ENCODE results near the gene UROC1. TPM values are rescaled to one million over a fixed set of nuclear protein-coding genes. Genes with fewer than 3 reads are reported as not detected.
A peak's percentile ranks its signal among the peaks of the same experiment; 100 is the strongest.

Gene UROC1
- total RNA-seq, 1 donor from 2014 or later, result not detected

DNA sequence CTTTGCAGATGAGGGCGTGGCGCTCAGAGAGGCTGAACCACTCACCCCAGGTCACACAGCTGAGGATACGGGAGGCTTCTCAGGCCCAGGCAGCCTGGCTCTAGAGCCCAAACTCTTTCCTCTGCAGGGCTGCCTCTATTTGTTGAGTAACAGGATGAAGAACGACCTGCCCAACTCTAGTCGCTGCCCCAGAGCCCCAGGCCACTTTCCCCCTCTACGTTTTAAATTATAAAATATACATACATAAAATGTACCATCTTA lies 22.7 kb downstream of the UROC1 start:
- DNase-seq, result no peak
- H3K27me3 Mint-ChIP-seq, result no peaks in the 10 kb centered on the region
- peaks cover 9% of the 10 kb centered on the region for H3K4me1 Mint-ChIP-seq
- no peak overlapping the region for H3K4me3 Mint-ChIP-seq
- H3K9me3 Mint-ChIP-seq, result no peaks in the 10 kb centered on the region
- intact Hi-C loops (cut with micrococcal nuclease), result no loop called here
- no peak overlapping the region for H3K27ac Mint-ChIP-seq
- no peaks in the 10 kb centered on the region for H3K36me3 Mint-ChIP-seq (ENCODE audit: low read depth)

DNA sequence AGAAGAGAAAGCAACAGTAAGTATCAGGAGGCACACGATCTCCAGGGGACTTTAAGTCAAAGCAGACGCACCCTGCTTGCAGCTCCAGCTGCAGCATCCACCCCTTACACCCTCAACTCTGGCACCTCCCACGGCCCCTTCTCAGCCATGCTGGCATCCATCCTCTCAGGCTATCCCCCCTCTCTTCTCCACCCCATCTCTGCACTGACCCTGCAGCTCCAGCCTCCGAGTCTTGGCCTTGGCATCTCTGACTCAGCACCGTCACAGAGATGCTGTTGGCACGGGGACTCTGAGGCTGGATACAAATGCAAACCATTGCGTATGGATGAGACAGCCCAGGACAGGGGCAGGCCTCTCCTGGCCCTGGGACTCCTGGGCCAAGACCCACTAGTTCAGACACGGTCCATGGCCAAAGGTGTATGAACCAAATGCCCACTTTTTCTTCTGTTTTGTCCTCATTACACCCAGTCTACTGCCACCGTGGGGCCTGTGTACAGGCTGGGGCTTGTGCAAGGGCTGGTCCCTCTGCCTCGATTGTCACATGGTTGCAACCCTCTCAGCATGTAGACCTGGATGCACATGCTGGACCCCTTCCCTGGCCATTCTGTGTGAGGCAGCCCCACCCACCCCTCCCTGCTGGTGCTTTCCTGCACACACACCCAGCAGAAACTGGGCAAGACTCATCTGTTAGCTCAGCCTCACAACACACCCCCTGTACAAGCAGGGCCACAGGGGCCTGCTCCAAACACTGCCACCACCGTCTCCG lies 23.2 kb downstream of the UROC1 start:
- no peaks in the 10 kb centered on the region for H3K9me3 Mint-ChIP-seq
- H3K4me1 Mint-ChIP-seq, result peaks cover 9% of the 10 kb centered on the region
- no peak for DNase-seq
- no peak overlapping the region for H3K27ac Mint-ChIP-seq
- no peaks in the 10 kb centered on the region for H3K36me3 Mint-ChIP-seq (ENCODE audit: low read depth)
- H3K27me3 Mint-ChIP-seq, result no peaks in the 10 kb centered on the region
- no peak overlapping the region for H3K4me3 Mint-ChIP-seq
- intact Hi-C loops (cut with micrococcal nuclease), result no loop called here

DNA sequence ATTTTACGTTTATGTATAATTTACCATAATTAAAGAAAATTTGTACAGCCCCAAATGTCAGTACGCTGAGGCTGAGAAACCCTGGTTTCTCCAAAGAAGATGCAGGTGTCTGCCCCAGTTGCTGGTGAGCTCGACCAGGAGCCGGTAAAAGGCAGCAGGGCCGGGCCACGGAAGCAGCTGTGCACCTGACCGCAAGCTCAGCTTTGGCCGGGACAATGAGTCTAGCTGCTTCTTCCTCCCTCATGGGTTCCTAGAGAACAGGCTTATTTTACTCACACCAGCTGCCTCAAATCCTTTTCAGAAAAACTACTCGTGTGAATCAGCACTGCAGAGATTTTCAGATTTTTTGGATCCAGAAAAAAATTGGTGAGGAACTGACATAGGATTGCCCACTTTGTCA lies 23.8 kb downstream of the UROC1 start:
- Mint-ChIP-seq H3K27ac (no peak overlapping the region), H3K36me3 (ENCODE audit: low read depth) (no peaks in the 10 kb centered on the region), H3K4me1 (peaks cover 9% of the 10 kb centered on the region), H3K4me3 (no peak overlapping the region), H3K27me3 (no peaks in the 10 kb centered on the region), H3K9me3 (no peaks in the 10 kb centered on the region)
- intact Hi-C loops (cut with micrococcal nuclease), result no loop called here
- DNase-seq, result no peak

DNA sequence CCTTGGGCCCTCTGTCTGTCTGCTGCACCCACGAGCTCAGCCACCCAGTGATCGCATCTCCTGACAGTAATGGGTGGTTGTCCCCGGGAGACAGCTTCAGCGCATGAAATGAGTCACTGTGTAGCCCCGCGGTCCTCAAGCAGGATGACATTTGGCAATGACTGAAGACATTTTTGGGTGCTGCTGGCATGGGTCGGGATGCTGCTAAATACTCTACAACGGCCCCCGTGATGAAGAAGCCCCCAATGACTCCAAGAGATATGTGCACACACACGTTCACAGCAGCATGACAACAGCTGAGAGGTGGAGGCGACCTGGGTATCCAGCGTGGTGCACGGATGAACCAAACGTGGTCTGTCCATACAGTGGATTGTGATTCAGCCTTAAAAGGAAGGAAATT lies 24.5 kb downstream of the UROC1 start:
- Mint-ChIP-seq H3K4me3 (no peak overlapping the region), H3K27ac (no peak overlapping the region), H3K36me3 (ENCODE audit: low read depth) (no peaks in the 10 kb centered on the region), H3K4me1 (peaks cover 9% of the 10 kb centered on the region), H3K9me3 (no peaks in the 10 kb centered on the region), H3K27me3 (no peaks in the 10 kb centered on the region)
- no peak for DNase-seq
- intact Hi-C loops (cut with micrococcal nuclease), result no loop called here

DNA sequence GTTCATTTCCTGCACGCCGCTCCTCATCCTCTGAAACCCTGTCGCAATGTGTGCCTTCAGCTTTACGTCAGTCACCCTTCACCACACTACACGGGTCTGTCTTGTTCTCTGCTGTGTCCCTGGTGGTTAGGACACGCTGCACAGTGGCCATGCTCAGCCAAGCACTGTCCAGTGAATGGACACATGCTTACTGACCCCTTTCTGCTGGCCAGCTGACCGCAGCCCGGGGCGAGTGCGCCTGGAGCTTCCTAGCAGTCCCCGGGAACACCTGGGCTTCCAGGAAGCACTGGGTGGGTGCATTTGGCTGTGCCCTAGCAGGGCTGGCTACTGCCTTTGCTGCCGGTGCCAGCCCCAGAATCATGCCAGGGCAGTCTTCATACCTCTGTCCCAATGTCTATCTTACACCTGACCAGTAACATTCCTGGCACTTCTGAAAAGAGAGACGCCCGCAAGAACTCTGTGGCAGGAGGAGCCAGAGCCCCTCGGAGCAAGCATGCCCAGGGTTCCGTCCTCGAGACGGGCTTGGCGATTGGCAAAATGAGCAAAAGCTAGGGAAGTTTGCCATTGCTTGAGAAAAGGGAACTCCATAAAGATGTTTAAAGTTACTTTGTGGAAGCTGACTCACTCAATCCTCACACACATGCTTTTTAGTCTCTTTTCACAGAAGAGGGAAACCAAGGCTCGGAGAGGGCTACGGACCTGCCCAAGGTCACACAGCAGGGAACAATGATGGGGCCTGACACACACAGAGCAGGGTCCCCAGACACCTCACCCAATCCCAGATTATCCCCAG lies 26.2 kb downstream of the UROC1 start:
- intact Hi-C loops (cut with micrococcal nuclease), result no loop called here
- no peak overlapping the region for H3K27ac Mint-ChIP-seq
- H3K27me3 Mint-ChIP-seq, result no peaks in the 10 kb centered on the region
- no peak for DNase-seq
- H3K4me3 Mint-ChIP-seq, result no peak overlapping the region
- H3K36me3 Mint-ChIP-seq (ENCODE audit: low read depth), result no peaks in the 10 kb centered on the region
- H3K9me3 Mint-ChIP-seq, result no peaks in the 10 kb centered on the region
- H3K4me1 Mint-ChIP-seq, result peaks cover 12% of the 10 kb centered on the region

DNA sequence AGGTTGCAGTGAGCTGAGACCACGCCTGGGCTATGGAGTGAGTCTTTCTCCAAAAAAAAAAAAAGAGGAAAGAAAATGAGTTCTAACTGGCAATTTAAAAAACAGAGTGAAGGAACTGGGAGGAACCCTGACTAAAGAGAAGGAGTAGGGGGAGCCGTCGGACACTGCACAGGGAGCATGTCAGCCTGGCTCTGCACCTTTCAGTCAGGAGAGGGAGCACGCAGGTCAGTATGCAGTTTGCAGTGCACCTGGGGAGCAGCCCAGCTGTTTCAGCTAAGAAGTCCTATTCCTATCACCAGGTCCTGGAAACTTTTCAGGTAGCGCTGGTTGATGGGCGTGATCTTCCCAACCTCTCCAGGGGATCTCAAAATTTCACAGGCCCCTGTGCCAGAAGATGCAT lies 27.0 kb downstream of the UROC1 start:
- Mint-ChIP-seq H3K36me3 (ENCODE audit: low read depth) (no peaks in the 10 kb centered on the region), H3K27ac (no peak overlapping the region), H3K9me3 (no peaks in the 10 kb centered on the region), H3K4me1 (peaks cover 15% of the 10 kb centered on the region), H3K4me3 (no peak overlapping the region), H3K27me3 (no peaks in the 10 kb centered on the region)
- intact Hi-C loops (cut with micrococcal nuclease), result no loop called here
- DNase-seq, result no peak

DNA sequence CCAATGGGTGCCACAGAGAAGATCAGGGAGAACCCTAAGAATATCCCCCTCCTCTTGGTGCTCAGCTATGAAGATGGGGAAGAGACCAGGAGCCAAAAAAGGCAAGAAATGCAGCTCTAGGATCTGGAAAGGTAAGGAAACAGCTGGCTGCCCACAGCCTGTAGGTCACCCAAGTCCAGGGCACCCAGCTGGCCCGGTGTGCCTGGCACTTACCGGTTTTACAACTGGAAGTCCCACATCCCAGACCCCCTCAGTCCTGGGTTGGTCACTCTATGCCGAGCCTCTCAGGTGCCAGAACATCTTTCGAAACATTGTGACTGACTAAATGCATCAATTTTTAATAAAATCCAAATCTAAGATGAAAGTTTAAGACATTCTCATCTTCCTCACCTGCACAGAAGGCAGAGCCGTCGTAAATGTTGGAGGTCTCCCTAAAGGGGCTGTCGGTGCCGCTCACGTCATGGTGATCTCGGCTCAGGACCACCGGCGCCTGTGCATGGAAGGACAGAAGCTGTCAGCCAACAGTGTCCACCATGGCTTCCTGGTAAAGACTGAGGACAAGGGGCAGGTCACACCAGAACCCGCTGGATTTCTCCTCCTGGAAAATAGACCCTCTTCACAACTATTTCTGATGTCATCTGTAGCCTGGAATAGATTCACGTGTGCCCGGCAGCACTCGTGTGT lies 28.5 kb downstream of the UROC1 start:
- no peak overlapping the region for H3K27ac Mint-ChIP-seq
- H3K9me3 Mint-ChIP-seq, result no peaks in the 10 kb centered on the region
- peaks cover 13% of the 10 kb centered on the region for H3K4me1 Mint-ChIP-seq
- H3K4me3 Mint-ChIP-seq, result no peak overlapping the region
- H3K36me3 Mint-ChIP-seq (ENCODE audit: low read depth), result no peaks in the 10 kb centered on the region
- H3K27me3 Mint-ChIP-seq, result no peaks in the 10 kb centered on the region
- intact Hi-C loops (cut with micrococcal nuclease), result no loop called here
- no peak for DNase-seq

DNA sequence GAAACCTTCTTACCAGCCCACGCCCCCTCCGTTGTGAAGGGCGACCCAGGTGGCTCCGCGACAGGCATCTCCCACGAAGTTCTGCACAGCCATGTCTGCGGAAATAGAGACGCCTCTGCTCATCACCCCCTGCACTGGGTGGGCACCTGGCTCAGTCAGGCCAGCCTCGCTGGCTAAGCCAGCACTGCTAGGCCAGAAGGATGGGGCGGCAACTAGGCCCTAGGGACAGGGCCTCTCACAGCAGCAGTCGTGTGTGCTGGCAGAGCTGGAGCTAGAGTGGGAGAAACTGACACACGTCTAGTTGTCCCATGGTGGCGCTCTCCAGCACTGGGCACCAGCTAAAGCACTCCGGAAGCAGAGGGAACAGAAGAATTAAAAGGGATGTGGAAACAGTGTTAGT lies 29.4 kb downstream of the UROC1 start:
- no peak overlapping the region for H3K4me3 Mint-ChIP-seq
- no peaks in the 10 kb centered on the region for H3K27me3 Mint-ChIP-seq
- H3K36me3 Mint-ChIP-seq (ENCODE audit: low read depth), result no peaks in the 10 kb centered on the region
- DNase-seq, result no peak
- intact Hi-C loops (cut with micrococcal nuclease), result no loop called here
- peaks cover 10% of the 10 kb centered on the region for H3K4me1 Mint-ChIP-seq
- no peak overlapping the region for H3K27ac Mint-ChIP-seq
- no peaks in the 10 kb centered on the region for H3K9me3 Mint-ChIP-seq

DNA sequence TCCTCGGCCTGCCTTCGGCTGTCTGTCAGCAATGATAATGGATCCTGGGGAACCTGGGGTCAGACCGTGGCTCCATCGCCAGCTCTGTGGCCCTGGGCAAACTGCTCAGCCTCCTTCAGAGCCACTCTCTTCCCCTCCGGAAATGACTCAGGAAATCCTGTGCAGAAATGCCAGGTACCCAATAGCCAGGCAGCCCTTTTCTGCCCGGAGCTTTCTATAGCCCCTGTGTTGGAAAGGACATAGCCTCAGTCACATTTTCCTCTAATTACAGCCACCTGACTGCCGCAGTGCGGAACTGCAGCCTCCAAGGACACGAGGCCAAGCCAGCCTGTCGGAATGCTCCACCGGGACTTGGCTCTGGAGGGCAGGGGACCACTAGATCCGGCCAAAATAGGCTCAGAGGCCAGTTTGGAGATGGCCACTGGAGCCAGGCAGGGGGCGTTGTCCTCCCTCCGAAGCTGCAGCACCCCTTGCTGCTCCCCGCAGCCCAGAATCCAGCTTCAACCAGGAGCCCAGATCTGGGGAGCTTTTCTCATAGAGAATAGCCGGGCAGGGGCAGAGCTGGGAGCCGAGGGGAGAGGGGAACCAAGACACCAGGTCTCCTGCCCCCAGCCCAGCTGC lies 30.3 kb downstream of the UROC1 start:
- H3K27me3 Mint-ChIP-seq, result no peaks in the 10 kb centered on the region
- no peak overlapping the region for H3K4me3 Mint-ChIP-seq
- H3K9me3 Mint-ChIP-seq, result no peaks in the 10 kb centered on the region
- peaks cover 10% of the 10 kb centered on the region for H3K4me1 Mint-ChIP-seq
- intact Hi-C loops (cut with micrococcal nuclease), result no loop called here
- peak; percentile 66 for DNase-seq
- H3K27ac Mint-ChIP-seq, result peak overlapping the region; percentile 82
- no peaks in the 10 kb centered on the region for H3K36me3 Mint-ChIP-seq (ENCODE audit: low read depth)

DNA sequence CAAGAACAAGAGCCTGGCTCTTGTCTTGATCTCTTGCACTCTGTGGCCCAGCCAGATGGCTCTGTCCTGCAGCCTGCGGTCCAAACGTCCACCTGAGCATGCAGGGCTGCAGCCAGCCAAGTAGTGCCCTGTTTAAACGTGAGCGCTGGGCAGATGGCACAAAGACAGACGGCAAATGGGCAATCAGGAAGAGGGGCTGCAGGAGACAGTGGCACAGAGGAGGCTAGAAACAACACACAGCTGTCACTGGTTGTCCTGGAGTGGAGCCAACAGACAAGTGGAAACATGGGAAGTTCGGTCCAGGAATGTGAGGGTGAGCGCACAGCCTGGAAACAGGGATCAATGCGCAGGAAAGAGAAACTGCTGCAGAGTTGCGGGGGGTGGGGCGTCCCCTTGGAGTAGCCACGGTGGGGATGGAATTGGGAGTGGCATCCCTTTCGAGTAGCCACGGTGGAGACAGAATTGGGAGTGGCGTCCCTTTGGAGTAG lies 31.2 kb downstream of the UROC1 start:
- DNase-seq, result no peak
- no peaks in the 10 kb centered on the region for H3K27me3 Mint-ChIP-seq
- no peaks in the 10 kb centered on the region for H3K36me3 Mint-ChIP-seq (ENCODE audit: low read depth)
- H3K9me3 Mint-ChIP-seq, result no peaks in the 10 kb centered on the region
- H3K4me1 Mint-ChIP-seq, result peaks cover 10% of the 10 kb centered on the region
- no peak overlapping the region for H3K4me3 Mint-ChIP-seq
- H3K27ac Mint-ChIP-seq, result peak overlapping the region; percentile 74
- intact Hi-C loops (cut with micrococcal nuclease), result no loop called here

DNA sequence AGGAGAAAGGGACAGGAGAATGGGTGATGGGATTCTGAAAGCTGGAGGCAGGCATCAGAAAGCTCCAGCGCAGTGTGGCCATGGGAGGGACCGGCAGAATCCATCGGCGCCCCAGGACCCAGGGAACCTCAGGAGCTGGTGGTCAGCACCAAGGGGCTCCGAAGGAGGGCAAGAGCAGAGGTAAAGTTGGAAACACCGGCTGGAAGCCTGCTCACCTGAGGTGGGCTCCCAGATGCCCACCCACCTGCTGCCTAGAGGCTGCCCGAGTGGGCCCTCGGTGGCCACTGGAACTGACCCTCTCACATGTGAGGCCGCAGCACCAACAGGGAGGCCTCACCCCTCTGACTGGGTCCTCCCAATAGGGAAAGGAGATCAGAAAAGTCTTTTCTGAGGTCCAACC lies 31.6 kb downstream of the UROC1 start:
- H3K9me3 Mint-ChIP-seq, result no peaks in the 10 kb centered on the region
- H3K36me3 Mint-ChIP-seq (ENCODE audit: low read depth), result no peaks in the 10 kb centered on the region
- intact Hi-C loops (cut with micrococcal nuclease), result no loop called here
- H3K4me1 Mint-ChIP-seq, result peaks cover 10% of the 10 kb centered on the region
- no peak overlapping the region for H3K27ac Mint-ChIP-seq
- DNase-seq, result no peak
- H3K4me3 Mint-ChIP-seq, result no peak overlapping the region
- no peaks in the 10 kb centered on the region for H3K27me3 Mint-ChIP-seq

DNA sequence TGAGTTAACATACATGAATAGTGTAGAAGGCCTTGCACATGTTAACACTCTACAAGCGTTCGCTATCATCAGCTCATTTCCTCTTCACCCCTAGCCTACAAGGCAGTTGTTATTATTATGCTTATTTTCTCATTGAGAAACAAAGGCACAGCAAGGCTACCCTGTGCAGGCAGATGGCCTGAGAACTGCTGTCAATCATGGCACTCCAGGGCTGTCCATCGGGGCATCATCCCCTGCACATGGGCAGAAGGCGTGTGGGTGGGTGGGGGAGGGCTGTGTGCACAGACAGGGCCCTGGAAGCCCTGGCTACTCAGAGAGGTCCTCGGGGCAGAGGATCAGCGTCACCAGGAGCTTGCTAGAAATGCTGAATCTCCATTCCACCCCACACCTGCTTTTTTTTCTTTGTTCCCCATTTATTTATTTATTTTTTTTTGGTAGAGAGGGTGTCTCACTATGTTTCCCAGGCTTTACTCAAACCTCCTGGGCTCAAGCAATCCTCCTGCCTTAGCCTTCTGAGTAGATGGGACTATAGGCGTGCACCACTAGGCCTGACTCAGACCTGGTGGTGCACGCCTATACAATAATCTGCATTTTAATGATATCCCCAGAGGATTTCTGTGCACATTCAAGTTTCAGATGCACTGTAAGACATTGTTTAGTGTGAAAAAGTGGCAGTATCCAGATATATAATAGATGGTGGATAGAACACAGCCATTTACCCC lies 32.2 kb downstream of the UROC1 start:
- H3K4me3 Mint-ChIP-seq, result no peak overlapping the region
- no peaks in the 10 kb centered on the region for H3K27me3 Mint-ChIP-seq
- H3K36me3 Mint-ChIP-seq (ENCODE audit: low read depth), result no peaks in the 10 kb centered on the region
- peaks cover 10% of the 10 kb centered on the region for H3K4me1 Mint-ChIP-seq
- DNase-seq, result no peak
- no peak overlapping the region for H3K27ac Mint-ChIP-seq
- intact Hi-C loops (cut with micrococcal nuclease), result no loop called here
- no peaks in the 10 kb centered on the region for H3K9me3 Mint-ChIP-seq

DNA sequence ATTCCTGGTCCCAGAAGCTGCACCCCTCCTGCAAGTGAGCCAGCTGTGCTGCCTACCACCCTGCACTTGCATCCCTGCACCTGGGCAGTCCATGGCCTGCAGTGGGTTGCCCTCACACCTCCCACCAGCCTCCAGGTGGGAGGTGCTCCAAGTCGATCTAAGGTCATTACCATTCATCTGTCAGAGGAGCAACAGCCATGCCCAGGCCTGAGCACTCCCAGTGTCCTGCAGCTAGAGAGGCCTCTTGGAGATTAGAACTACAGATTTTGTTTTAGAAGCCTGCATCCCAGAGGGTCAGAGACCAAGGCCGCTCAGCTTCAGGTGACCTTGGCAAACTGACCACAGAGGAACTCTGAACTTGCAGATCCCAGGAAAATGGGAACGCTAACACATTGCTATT lies 32.9 kb downstream of the UROC1 start:
- Mint-ChIP-seq H3K36me3 (ENCODE audit: low read depth) (no peaks in the 10 kb centered on the region), H3K27ac (no peak overlapping the region), H3K27me3 (no peaks in the 10 kb centered on the region), H3K4me1 (peaks cover 10% of the 10 kb centered on the region), H3K9me3 (no peaks in the 10 kb centered on the region), H3K4me3 (no peak overlapping the region)
- DNase-seq, result no peak
- intact Hi-C loops (cut with micrococcal nuclease), result no loop called here

Data from activated CD4-positive, alpha-beta T cell treated with anti-CD3 and anti-CD28 coated beads, Interleukin-2, amount 10 ng/mL, durations not matched to agents 24 days and 14 days (primary cell).